Measurements from ENCODE around the gene CHD5.
"Not testable (repeated sequence)": the region's sequence is repeated elsewhere in the genome, so short reads cannot be mapped to it uniquely, and the experiment has no call there.

CHD5 gene

GRCh38 chr1:6180268-6180706 is at the start of gene CHD5:
CHD5 (minus strand) TSS chr1:6180321; CDS start chr1:6180023, 298 bp downstream.
- no peak for DNase-seq (ENCODE audit: low read depth, low spot score)

- DNase-seq (ENCODE audit: low read depth, low spot score), result no peak
Observed at GRCh38 chr1:6225651-6226050, 45.5 kb upstream of the CHD5 start.

GRCh38 chr1:6224718-6225117 is 44.6 kb upstream of the CHD5 start:
- no peak for DNase-seq (ENCODE audit: low read depth, low spot score)

GRCh38 chr1:6223617-6224016 is 43.5 kb upstream of the CHD5 start:
- no peak for DNase-seq (ENCODE audit: low read depth, low spot score)

- no peak for DNase-seq (ENCODE audit: low read depth, low spot score)
Observed at GRCh38 chr1:6222636-6223035, 42.5 kb upstream of the CHD5 start.

GRCh38 chr1:6221210-6221784 is 41.2 kb upstream of the CHD5 start:
- no peak for DNase-seq (ENCODE audit: low read depth, low spot score)

- no peak for DNase-seq (ENCODE audit: low read depth, low spot score)
Observed at GRCh38 chr1:6220236-6220635, 40.1 kb upstream of the CHD5 start.

GRCh38 chr1:6219641-6220040 is 39.5 kb upstream of the CHD5 start:
- not testable (repeated sequence) for DNase-seq (ENCODE audit: low read depth, low spot score)

GRCh38 chr1:6218375-6219164 is 38.4 kb upstream of the CHD5 start:
- no peak for DNase-seq (ENCODE audit: low read depth, low spot score)

GRCh38 chr1:6212193-6212959 is 32.3 kb upstream of the CHD5 start:
- DNase-seq (ENCODE audit: low read depth, low spot score), result no peak

GRCh38 chr1:6211731-6212130 is 31.6 kb upstream of the CHD5 start:
- no peak for DNase-seq (ENCODE audit: low read depth, low spot score)

- no peak for DNase-seq (ENCODE audit: low read depth, low spot score)
Observed at GRCh38 chr1:6210591-6211355, 30.7 kb upstream of the CHD5 start.

GRCh38 chr1:6209661-6210580 is 29.8 kb upstream of the CHD5 start:
- DNase-seq (ENCODE audit: low read depth, low spot score), result no peak

- DNase-seq (ENCODE audit: low read depth, low spot score), result no peak
Observed at GRCh38 chr1:6208723-6209660, 28.9 kb upstream of the CHD5 start.

- no peak for DNase-seq (ENCODE audit: low read depth, low spot score)
Observed at GRCh38 chr1:6207921-6208320, 27.8 kb upstream of the CHD5 start.

GRCh38 chr1:6207075-6207885 is 27.2 kb upstream of the CHD5 start:
- DNase-seq (ENCODE audit: low read depth, low spot score), result no peak

GRCh38 chr1:6206520-6206855 is 26.4 kb upstream of the CHD5 start:
- DNase-seq (ENCODE audit: low read depth, low spot score), result no peak

GRCh38 chr1:6205849-6206519 is 25.9 kb upstream of the CHD5 start, which contains the start of gene RNF207:
RNF207 (plus strand) TSS chr1:6206119; CDS start chr1:6206536, 417 bp downstream.
- no peak for DNase-seq (ENCODE audit: low read depth, low spot score)

All from activated CD4-positive, CD25-positive, alpha-beta regulatory T cell treated with anti-CD3 and anti-CD28 coated beads, Interleukin-2, amount 50 U/mL, for 16 hours (primary cell).